MCF 10A (cell line): ENCODE measurements around the gene TAF10. TPM values are rescaled to one million over a fixed set of nuclear protein-coding genes. Genes with fewer than 3 reads are reported as not detected.

ENCODE experiments used
- BruUV-seq: library from RNA; stranded (reverse); fragments of 400-500 nt; replicated peaks from 2 replicates; lab custom pipeline; 2021; lab: Mats Ljungman, UMichigan
- CTCF ChIA-PET: fragments of 300-600 bp; sonication (Branson Sonifier 250); formaldehyde crosslinking; extraction: SDS; loops from one replicate; lab custom pipeline; 2021; ENCODE audit warnings: antibody characterized with exemption, inconsistent platforms; lab: Yijun Ruan, JAX
- POLR2A ChIA-PET: fragments of 300-600, 350-650 bp; sonication (Branson Sonifier 250); formaldehyde crosslinking; extraction: SDS; loops from one replicate; lab custom pipeline; 2020; ENCODE audit warnings: antibody characterized with exemption, inconsistent platforms; lab: Yijun Ruan, JAX
- DNase-seq: peaks from one replicate; pipeline ENCODE4 v3.0.0-alpha.2; 2018; ENCODE audit not compliant: unreplicated experiment
- H3K27ac Mint-ChIP-seq: one replicate; pipeline ENCODE4 v1.8.0; 2022; ENCODE audit warnings: mild to moderate bottlenecking, low read depth, mixed read lengths; ENCODE audit not compliant: unreplicated experiment
- H3K27me3 Mint-ChIP-seq: one replicate; pipeline ENCODE4 v1.8.0; 2022; ENCODE audit warnings: mixed read lengths; ENCODE audit not compliant: insufficient read depth, unreplicated experiment
- H3K36me3 Mint-ChIP-seq: one replicate; pipeline ENCODE4 v1.8.0; 2022; ENCODE audit warnings: mild to moderate bottlenecking, moderate library complexity, mixed read lengths; ENCODE audit not compliant: insufficient read depth, unreplicated experiment
- H3K4me1 Mint-ChIP-seq: one replicate; pipeline ENCODE4 v1.8.0; 2022; ENCODE audit warnings: mixed read lengths; ENCODE audit not compliant: insufficient read depth, unreplicated experiment
- H3K4me3 Mint-ChIP-seq: one replicate; pipeline ENCODE4 v1.8.0; 2022; ENCODE audit warnings: mild to moderate bottlenecking, moderate library complexity, mixed read lengths; ENCODE audit not compliant: unreplicated experiment
- H3K9me3 Mint-ChIP-seq: one replicate; pipeline ENCODE4 v1.8.0; 2022; ENCODE audit warnings: mixed read lengths; ENCODE audit not compliant: unreplicated experiment
- CTCF ChIP-seq: fragments of 200-600 bp; IDR thresholded peaks from one replicate; pipeline ENCODE4 v1.8.0; 2022; ENCODE audit warnings: antibody characterized with exemption, mild to moderate bottlenecking; ENCODE audit not compliant: unreplicated experiment
- intact Hi-C: fragments of 100-400 bp; cut with micrococcal nuclease; formaldehyde crosslinking; loops from 2 replicates; pipeline ENCODE4 v1.14.1; 2022
- total RNA-seq: library from RNA; stranded (reverse); gene quantifications from 2 replicates; pipeline ENCODE4 v1.2.3, GENCODE V29; 2022

The TAF10 gene
- total RNA-seq, 1 experiment from 2014 or later = 157 TPM

GRCh38 chr11:6572215-6572614 lies 39.8 kb downstream of the TAF10 start:
- DNase-seq = peak; percentile 26
- Mint-ChIP-seq H3K36me3 (peaks cover 8% of the 10 kb centered on the region), H3K9me3 (no peaks in the 10 kb centered on the region), H3K27ac (peak overlapping the region; percentile 33), H3K4me3 (no peak overlapping the region), H3K27me3 (no peaks in the 10 kb centered on the region), H3K4me1 (peaks cover 26% of the 10 kb centered on the region)
- BruUV-seq = no TSS peak
- intact Hi-C loops = no loop called here
- no peak for TF ChIP-seq CTCF
- ChIA-PET POLR2A (no interaction called here), CTCF (interaction anchor here (1.5 kb wide), 1 partner anchor 9 kb away, joined by 3 read pairs; no protein-coding TSS in a partner anchor)

- BruUV-seq = no TSS peak
- Mint-ChIP-seq H3K9me3 (no peaks in the 10 kb centered on the region), H3K27me3 (no peaks in the 10 kb centered on the region), H3K4me3 (no peak overlapping the region), H3K27ac (no peak overlapping the region), H3K4me1 (peaks cover 26% of the 10 kb centered on the region), H3K36me3 (peaks cover 8% of the 10 kb centered on the region)
- TF ChIP-seq CTCF = no peak
- intact Hi-C loops = no loop called here
- ChIA-PET POLR2A (no interaction called here), CTCF (interaction anchor here (0.6 kb wide), 2 partner anchors 17 to 128 kb away, joined by 3 read pairs; no protein-coding TSS in a partner anchor)
- no peak for DNase-seq
Observed at GRCh38 chr11:6571434-6572008, 40.5 kb downstream of the TAF10 start.

- Mint-ChIP-seq H3K36me3 (peaks cover 8% of the 10 kb centered on the region), H3K27ac (no peak overlapping the region), H3K4me1 (peaks cover 26% of the 10 kb centered on the region), H3K27me3 (no peaks in the 10 kb centered on the region), H3K9me3 (no peaks in the 10 kb centered on the region), H3K4me3 (no peak overlapping the region)
- ChIA-PET CTCF (interaction anchor here (0.6 to 1.8 kb wide), 3 partner anchors 17 to 128 kb away, joined by 3 to 4 read pairs (median 3); no protein-coding TSS in a partner anchor), POLR2A (no interaction called here)
- intact Hi-C loops = no loop called here
- TF ChIP-seq CTCF = no peak
- BruUV-seq = no TSS peak
- DNase-seq = no peak
Observed at GRCh38 chr11:6570691-6571427, 41.2 kb downstream of the TAF10 start.

- POLR2A ChIA-PET = interaction anchor here (0.8 kb wide), 1 partner anchor 113 kb away, joined by 3 read pairs; the partner anchor contains the start of gene MRPL17
- CTCF ChIA-PET = interaction anchor here (0.7 to 1.8 kb wide), 2 partner anchors 30 to 43 kb away, joined by 4 read pairs; no protein-coding TSS in a partner anchor
- TF ChIP-seq CTCF = no peak
- DNase-seq = no peak
- intact Hi-C loops = no loop called here
- peaks cover 8% of the 10 kb centered on the region for H3K36me3 Mint-ChIP-seq
- H3K4me1 Mint-ChIP-seq = peaks cover 31% of the 10 kb centered on the region
- H3K27me3 Mint-ChIP-seq = no peaks in the 10 kb centered on the region
- no peak overlapping the region for H3K27ac Mint-ChIP-seq
- BruUV-seq = no TSS peak
- H3K4me3 Mint-ChIP-seq = no peak overlapping the region
- no peaks in the 10 kb centered on the region for H3K9me3 Mint-ChIP-seq
Observed at GRCh38 chr11:6569706-6570105, 42.3 kb downstream of the TAF10 start.
